HS-5 (cell line): ENCODE data around the gene ABR.
A peak's percentile ranks its signal among the peaks of the same experiment; 100 is the strongest.

Source experiments
- DNase-seq: peaks from one replicate; pipeline ENCODE4 v3.0.0-alpha.2; 2012; ENCODE audit warnings: low read depth

Gene ABR

DNA sequence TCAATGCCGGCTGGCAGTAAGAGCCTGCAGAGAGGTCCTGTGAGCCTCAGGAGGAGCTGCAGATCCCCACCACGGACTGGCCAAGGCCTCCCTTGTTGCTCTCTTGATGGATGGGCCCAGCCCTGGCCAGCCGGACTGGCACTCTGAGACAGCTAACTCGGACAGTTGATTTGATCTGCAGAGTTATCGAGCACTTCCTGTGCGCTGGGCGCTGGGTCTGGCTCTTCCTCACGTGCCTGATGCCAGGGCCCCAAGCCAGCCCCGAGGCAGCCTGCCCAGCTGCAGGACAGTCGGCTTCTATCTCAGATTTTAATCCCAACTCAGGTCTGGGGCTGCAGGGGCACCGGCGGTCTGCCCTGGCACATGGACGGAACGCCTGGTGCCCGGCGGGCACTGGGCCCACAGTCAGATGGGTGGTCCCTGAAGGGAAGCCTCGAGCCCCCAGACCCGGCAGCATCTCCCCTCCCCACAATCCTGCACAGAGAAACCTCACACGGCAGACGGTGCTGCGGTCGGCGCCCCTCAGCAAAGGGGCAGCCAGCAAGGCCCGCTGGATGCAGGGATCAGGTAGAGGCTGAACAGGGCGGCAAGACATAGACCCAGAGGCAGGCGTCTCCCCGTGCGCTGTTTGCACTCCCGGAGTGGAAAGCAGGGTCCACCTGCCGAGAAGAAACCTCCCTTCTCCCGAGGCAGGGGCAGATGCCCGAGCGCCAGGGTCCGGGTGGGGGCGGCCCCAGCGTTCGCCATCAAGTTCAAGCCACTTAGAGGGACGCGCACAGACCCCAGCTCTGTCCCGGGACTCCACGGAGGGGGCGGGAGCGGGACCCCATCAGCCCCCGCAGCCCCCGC, 148.9 kb downstream of the ABR start:
- no peak for DNase-seq

DNA sequence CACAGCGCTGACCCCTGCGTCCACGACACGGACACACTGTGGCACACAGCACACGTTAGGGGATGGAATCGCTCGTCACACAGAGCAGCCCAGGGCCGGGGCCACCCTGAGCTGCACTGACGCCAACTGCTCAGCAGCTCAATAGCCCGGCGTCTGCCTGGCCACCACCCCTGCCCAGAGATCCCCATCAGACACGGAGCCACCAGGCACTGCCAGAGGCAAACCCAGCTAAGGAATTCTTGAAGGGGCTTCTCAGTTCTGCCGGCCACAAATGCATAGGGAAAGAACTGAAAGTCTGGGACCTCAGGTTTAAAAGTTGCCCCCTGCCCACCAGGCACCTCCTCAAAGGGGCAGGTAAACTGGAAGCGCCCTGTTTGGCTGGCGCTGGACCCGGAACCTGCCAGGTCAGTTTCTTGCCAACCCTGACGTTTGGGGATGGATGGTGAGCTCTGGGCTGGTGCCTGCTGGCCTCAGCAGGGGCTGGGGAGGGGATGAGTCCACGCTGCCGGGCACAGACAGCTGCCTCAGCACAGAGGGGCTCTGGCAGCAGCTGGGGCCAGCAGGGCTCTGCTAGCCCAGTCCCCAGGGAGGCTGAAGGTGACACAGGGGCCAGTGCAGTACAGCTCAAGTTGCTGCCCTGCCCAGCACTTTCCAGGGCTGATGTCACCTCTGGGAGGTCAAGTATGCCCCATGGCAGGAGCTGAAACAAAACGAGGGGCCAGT, 149.7 kb downstream of the ABR start:
- no peak for DNase-seq

DNA sequence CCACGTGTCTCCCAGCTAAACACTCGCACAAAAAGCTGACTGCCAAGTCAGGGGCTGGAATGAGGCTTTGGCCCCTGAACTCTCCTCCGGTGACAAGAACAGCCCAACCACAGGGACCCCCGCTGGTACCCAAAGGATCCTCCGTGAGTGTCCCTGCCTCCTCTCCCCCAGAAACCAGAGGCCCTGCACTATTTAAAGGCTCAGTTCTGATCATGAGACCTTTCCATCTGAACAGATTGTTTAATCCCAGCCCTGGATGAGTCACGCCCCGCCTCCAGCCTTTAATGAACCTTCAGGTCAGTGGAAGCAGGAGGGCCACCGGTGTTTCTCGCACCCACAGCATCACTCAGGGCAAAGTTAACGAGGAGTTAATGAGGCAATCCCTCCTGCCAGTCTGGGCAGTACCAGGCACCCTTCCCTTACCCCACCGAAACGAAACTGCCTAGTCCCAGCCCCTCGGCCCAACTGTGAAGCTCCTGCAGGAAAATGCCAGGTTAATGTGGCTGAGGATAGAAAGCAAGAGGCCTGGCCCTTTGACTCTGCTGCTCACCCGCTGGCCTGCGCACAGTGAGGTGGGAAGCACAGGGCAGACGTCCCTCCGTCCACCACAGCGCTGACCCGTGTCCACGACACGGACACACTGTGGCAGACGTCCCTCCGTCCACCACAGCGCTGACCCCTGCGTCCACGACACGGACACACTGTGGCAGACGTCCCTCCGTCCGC, 150.4 kb downstream of the ABR start:
- peak; percentile 2 for DNase-seq

DNA sequence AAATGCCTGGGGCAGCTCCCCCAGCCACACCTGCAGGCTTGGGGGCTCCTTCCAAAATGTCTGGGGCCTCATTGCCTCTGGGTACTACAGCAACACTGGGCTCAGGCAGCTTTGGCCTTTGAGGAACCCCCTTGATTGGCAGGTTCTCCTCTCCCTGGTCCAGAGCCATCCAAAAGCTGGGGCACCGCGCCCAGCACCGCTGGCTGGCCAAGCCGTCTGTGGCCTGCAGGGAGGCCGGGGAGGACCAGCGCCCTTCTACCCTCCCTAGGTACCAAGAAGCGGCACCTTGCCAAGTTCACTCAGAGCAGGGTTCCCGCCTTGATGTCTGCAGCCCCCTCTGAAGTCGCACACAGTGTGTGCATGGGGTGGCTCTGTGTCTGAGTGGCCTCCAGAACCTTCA, 152.7 kb downstream of the ABR start:
- DNase-seq, result no peak

DNA sequence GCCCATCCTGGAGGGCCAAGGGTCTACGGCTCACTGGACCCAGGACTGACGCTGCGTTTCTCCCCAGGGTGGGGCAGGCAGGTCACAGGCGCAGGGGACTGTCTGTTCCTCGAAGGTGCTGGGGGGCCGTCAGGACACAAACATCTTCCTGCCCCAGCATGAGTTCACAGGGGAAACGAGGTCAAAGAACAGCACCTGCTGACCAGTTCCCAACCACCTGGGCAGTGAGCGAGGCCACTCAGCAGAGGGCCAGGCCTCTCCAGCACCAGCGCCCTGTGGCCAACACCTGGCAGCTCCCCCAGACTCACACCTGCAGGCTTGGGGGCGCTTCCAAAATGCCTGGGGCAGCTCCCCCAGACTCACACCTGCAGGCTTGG, 153.2 kb downstream of the ABR start:
- DNase-seq, result no peak

DNA sequence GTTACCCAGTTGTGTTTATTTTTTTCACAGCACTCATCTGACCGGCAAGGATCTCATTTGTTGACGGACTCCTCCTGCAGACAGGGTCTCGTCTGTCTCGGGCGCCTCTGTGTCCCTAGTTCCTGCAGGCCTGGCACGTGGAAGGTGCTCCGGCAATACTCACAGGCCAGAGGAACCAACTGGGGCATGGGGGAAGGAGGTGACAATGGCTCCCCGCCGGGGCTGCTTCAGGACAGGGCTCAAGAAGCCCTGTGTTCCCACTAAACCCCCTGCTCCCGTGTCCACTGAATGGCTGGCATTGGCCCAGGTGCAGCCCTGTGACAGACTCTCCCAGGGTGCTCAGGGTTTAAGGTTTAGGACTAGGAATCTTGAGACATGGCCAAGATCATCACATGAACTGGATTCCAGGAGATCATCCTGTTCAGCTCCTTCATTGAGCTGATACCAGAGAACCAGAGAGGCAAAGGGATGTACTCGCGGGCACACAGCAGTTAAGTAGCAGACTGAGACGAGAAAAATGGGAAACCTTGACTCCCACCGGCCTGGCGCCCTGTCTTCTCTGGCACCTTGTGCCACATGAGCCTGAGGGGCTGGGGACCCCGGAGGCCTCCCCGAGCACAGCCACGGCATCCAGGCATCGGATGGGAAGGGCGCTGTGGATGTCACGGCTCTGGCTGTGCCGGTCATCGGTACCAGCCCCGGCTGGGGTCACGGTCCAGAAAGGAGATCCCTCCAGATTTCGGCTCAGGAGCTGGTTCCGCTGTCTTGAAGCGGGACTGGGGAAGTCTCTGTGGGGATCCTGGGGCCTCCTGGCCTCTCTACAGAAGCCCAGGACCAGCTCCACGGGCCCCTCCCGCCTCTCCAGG, 153.8 kb downstream of the ABR start:
- DNase-seq, result no peak

DNA sequence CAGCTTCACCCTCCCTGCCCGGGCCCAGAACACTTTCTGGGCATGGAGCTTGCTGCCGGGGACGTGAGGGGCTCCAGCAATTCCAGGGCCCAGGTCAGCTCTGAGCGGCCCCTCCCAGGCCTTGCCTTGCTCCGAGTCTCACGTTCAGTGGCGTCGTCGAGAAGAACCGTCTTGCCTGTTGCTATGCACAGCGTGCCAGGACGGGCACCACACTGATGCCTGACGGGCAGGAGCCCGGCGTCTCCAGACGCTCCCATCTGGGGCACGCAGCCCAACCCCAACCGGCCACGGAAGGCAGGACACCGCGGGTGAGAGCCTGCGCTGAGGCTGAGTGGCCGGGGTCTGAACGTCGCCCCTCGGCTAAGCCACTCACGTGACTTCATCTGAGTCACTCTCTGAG, 155.7 kb downstream of the ABR start:
- no peak for DNase-seq

DNA sequence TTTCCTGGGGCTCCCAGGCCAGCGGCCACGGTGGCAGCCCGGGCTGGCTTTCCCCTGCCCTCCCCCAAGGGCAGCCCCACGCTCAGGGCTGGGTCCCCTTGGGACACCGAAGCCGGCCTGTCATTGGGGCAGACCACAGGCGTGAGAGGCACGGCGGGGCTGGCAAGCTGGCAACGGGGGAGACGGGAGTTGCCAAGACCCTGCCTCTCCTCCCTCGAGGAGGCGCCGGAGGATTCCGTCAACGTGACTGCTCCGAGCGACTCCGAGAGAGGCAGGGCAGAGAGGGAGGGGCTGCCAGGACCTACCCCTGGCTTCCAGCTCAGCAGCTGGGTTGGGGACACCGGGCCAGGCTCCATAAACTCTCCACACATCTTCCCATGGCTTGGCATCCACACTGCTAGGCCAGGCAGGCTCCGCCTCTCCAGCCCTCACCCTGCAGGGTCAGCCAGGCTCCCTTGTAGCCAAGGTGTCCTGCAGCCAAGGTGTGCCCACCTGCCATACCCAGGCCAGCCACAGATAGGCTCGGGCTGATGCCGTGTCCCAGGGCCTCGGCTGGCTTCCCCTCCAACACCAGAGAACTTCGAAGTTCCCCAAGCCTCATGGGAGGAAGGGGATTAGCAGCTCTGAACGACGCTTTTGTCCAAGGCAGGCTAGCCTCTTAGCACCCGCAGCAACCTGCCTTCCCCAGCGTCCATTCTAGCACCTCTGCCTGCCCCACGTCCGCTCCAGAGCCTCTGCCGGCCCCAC, 157.3 kb downstream of the ABR start:
- no peak for DNase-seq

DNA sequence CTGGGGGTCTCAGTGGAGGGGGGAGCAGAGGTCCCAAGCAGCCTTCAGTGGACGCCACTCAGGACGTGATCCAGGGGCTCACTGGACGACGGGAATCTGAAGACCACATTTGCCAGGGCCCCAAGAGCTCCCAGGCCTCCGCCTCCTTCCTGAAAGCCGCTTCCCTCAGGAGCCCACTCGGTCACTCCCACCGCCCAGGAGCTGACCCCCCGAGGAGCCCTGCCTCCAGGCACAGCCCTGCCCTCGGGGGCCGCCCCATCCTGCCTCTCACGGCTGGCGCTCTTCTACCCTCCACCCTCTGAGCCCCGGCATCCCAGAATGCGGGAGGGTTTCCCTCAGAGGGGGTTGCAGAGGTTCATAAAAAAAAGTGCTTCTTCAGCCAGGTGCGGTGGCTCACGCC, 158.6 kb downstream of the ABR start:
- no peak for DNase-seq

DNA sequence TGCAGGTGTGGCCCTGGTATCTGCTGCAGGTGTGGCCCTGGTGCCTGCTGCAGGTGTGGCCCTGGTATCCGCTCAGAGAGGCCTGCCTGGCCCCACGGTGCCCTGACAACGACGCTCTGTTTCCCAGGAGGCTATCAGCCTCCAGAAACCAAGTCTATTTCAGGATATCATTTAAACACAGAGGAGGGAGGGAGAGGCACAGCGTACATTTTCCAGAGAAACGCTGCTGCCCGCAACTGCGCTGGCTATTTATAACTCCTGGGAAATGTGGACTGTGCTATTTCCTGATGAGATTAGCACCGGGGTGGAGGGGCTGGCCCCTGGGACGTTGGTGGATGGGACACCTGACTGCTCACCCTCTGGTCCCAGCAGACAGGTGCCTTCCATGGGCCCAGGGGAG, 160.3 kb downstream of the ABR start:
- no peak for DNase-seq

DNA sequence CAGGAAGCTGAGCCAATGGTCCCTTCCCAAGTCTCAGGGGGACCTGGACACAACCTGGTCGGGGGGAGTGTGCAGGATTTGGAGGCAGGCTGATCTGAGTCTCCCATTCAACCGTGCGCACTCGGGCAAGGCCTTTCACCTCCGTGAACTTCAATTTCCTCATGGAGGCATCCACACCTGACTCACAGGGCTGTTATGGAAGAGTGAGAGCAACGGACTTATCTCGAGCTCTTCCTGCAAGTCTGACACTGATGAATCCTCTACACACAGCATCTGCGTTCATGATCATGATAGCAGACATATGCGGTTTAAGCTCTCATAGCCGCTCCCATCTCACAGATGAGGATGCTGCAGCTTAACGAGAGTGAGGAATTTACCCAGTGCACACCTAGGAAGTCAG, 161.2 kb downstream of the ABR start:
- no peak for DNase-seq

DNA sequence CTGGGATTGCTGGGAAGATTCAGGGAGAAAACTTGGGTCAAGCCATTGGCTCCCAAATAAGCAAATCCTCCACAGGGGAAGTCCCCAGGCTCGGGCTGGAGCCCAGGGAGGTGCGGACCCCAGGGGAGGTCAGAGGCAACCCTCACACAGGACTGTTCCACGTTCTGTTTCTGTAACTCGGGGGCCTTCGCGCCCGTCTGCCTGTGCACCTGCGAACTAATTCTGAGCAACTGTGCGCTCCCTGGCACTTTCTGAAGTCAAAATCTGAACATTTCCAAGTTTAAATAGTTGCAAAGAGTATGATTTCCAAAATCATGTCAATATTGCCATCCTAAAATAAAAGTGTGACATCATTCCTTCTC, 166.1 kb downstream of the ABR start:
- DNase-seq, result no peak

DNA sequence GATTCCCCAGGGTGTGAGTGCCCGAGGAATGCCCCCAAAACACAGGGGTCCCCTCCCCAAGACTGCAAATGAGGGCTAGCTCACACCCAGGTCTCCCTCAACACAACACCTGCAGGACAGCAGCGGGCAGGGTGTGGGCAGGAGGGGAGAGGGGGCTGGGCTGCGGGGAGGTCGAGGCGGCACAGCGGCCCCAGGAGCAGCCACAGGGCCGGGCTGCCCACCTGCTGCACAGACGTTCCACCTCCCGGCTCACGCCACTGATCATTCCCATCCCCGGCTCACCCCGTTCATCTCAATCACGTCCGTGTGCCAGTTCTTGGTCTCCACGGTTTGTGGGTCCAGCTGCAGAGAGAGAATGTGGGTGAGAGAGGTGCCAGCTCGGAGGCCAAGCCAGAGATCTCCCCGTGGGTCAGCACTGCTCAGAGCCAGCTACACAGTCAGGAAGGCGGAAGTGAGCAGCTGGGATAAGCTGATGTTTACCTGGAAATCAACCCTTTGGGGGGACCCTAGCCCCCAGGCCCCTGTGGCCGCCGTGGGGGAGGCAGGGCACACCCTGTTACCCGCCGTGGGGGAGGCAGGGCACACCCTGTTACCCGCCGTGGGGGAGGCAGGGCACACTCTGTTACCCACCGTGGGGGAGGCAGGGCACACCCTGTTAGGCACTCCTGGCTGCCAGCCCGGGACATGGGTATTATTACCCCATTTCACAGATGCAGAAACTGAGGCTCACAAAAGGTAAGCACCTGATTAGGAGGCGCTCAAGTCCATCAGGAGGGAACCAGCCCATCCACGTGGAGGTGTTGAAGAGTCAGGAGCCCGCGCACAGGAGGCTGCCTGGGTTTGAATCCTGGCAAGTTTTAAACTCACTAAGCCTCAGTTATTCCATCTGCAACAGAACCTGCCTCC, 166.7 kb downstream of the ABR start:
- no peak for DNase-seq

DNA sequence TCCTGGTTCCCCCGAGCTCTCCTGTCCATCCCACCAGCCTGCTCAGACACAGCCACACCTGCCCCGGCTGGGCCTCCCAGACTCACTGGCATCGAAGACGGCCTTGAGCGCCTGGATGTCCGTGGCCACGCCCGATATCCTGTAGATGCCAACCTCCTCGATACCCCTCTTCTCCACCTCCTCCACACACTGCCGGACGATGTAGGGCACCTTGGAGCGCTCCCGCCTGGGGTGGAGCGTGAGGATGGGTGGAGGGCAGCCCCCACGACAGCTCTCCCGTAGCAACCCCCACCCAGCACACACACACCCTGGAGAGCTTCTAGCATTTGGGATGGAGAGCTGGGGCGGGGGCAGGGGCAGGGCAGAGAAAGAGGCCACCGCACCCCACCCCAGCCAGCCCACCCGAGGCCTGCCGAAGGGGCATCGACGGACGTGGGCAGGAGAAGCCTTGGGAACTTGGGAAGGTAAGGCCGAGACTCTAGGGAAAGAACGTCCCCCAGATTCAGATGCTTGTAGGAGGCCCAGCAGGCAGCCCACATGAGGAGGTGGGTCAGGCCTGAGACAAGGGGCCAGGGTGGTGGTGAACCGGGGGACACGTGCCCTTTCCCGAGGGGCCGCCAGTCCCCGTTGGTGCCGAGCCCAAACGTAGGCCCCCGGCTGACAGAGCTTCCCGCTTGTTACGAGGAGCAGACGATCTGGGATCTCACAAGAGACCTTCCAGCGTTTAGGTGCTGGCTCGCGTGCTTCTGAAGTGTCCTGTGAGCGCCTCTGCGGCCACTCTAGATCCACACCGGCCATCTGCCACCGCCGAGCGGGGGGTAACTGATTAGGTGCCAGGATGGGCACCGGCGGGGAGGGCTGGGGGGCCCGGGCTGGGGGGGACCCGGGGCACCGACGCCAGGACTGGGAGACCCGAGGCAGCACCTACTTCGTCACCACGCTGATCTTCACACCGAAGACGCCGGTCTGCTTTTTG, 167.7 kb downstream of the ABR start:
- DNase-seq, result no peak

DNA sequence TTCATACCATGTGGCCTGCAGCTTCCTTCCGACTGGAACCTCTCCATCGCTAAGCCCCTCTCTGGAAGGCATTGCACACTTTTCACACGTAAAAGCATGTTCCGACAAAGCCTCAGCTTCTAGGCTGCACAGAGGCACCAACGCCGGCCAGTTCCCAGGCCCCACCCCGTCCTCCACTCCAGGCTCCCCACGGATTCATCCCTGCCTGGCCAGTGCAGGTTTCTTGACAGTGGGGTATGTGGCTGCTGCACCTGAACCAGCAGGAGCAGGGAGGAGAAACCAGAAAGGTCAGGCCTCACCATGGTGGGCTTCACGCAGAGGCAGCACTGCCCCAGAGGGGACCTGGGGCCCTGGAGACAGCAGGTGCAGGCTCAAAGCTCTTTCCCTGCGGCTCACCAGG, 168.6 kb downstream of the ABR start:
- no peak for DNase-seq

DNA sequence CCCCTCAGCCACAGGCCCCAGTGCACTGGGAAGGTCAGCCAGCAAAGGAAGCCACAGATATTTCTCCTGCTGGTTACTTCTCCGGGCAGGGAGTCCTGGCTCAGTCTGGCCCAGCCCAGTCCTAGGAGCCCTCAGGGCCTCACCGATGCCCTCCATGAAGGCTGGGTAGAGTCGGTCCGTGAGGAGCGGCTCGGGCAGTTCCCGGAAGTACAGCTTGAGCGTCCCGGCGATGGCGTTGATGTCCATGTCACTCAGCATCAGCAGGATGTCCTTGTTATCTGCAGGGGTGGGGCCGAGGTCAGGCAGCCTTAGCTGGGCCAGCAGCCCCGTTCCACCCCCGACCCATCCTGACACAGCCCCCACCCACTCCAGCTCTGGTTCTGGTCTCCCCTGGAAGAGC, 169.2 kb downstream of the ABR start:
- DNase-seq, result no peak

DNA sequence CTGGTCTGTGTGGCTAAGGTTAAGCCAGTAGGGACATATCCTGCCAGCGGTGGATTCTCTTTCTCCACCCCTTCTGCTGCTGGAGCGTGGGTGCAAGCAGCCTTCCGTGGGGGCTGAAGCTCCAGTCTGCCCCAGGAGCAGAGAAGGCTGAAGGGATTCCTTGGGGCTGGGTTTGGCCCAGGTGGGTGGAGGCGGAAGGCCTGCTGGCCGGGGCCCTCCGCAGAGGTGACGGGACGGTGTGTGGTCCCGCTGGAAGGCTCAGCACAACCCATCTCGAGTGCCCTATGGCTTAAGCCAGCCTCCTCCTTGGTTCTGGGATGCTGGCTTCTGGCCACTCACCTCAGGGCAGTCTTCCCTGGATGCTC, 169.7 kb downstream of the ABR start:
- no peak for DNase-seq

DNA sequence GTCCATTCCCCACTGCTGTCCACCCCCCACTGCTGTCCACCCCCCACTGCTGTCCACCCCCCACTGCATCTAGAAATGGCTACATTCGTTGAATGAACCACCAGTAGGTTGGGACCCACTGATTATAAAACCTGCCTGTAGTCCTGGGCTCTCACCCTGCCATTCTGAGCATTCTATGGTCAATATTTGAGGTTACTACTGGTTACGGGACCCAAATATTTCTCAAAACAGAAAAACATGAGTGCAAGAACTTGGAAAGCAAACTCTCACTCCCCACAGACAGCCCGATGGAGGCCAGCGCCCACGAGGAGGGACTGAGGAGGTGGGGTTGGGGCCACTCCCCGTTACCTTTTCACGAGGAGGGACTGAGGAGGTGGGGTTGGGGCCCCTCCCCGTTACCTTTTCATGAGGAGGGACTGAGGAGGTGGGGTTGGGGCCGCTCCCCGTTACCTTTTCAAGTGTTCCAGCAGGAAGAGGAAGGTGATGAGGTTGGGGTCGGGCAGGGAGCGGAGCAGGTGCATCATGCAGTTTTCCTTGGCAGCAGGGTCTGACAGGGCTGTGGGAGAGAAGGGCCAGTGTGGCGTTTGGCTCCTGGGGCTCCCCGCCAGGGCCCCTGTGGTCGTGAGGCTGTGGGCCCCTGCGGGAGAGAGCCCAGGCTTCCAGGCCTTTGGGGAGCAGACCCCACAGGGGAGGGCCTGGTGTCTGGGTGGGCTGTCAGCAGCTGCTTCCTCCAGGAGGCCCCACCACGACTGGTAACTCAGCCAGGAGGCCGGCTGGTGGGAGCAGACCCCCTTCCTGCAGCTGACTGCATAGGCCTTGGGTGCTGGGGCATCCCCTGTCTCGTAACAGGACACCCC, 170.3 kb downstream of the ABR start:
- no peak for DNase-seq
